ENCODE data around the gene FXYD4. TPM values are rescaled to one million over a fixed set of nuclear protein-coding genes. Genes with fewer than 3 reads are reported as not detected.

The FXYD4 gene
- total RNA-seq, 3 donors from 2014 or later (not counting 1 experiment from before 2014, with no cell fraction given) = not detected

DNA sequence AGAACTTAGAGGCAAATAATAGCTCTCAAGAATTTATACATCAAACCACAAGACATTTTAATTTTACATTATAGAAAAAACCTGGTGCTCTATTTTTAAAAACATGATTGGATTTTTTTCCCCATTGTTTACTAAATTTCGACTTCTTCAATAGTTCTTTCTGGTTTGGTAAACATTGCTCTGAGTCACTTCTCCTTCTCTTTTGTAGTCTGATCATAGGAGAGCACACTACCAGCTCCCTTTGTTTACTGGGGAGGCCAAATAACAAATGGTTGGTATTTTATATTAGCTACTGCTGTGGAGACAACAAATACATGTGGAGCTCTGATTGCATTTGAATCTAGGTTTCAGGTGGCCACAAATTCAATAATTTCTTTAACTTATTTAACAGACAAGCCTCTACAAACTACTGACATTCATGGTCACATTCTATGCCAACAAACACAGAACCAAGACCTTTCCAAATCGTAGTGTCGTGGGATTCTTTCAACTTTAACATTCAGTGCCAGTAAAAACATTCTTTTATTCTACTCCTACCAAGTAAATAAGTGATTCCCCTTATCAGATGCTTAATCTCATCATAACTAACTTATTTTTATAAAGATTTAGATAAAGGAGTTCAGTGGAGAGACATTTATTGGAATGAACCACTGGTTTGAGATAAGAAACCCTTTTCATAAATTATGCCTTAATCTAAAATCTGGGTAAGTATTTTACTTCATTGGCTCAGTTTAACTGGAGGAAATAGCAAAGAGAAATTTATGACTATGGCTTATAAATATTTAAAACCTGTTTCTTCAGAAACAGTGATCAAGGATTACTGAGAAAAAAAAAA is 17.7 kb upstream of the FXYD4 start:
- peaks cover 7 to 11% of the 10 kb centered on the region in 2 donors for H3K4me1 Mint-ChIP-seq
- 72% methylated on average over 3 of the region's 3 CpGs for WGBS (ENCODE audit: insufficient coverage)
- TF ChIP-seq, protein P1, sequence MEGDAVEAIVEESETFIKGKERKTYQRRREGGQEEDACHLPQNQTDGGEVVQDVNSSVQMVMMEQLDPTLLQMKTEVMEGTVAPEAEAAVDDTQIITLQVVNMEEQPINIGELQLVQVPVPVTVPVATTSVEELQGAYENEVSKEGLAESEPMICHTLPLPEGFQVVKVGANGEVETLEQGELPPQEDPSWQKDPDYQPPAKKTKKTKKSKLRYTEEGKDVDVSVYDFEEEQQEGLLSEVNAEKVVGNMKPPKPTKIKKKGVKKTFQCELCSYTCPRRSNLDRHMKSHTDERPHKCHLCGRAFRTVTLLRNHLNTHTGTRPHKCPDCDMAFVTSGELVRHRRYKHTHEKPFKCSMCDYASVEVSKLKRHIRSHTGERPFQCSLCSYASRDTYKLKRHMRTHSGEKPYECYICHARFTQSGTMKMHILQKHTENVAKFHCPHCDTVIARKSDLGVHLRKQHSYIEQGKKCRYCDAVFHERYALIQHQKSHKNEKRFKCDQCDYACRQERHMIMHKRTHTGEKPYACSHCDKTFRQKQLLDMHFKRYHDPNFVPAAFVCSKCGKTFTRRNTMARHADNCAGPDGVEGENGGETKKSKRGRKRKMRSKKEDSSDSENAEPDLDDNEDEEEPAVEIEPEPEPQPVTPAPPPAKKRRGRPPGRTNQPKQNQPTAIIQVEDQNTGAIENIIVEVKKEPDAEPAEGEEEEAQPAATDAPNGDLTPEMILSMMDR (IDR thresholded peaks at IDR 0.05) = no peak
- H3K4me1 ChIP-seq (ENCODE audit: control insufficient read depth, insufficient read depth, low read length) = peaks cover 6% of the 10 kb centered on the region
- H3K9me3 ChIP-seq (ENCODE audit: control insufficient read depth, insufficient read depth, low read length) = no peaks in the 10 kb centered on the region
- intact Hi-C loops (cut with micrococcal nuclease) = no loop called here
- H3K27me3 Mint-ChIP-seq (ENCODE audit: low read depth in 2 of 2) = peaks cover 6 to 16% of the 10 kb centered on the region in 2 donors
- H3K9me3 Mint-ChIP-seq = no peaks in the 10 kb centered on the region
- H3K4me3 Mint-ChIP-seq = no peak overlapping the region
- no peak for DNase-seq
- no peak overlapping the region for H3K27ac ChIP-seq (ENCODE audit: low read length)
- H3K36me3 Mint-ChIP-seq = no peaks in the 10 kb centered on the region
- H3K4me3 ChIP-seq (ENCODE audit: low read length) = no peak overlapping the region
- peaks cover 13% of the 10 kb centered on the region for H3K27me3 ChIP-seq (ENCODE audit: control insufficient read depth, insufficient read depth, low read length)
- no peak overlapping the region for H3K27ac Mint-ChIP-seq
- no peak for ATAC-seq
- H3K36me3 ChIP-seq (ENCODE audit: control insufficient read depth, insufficient read depth, low read length) = no peaks in the 10 kb centered on the region

DNA sequence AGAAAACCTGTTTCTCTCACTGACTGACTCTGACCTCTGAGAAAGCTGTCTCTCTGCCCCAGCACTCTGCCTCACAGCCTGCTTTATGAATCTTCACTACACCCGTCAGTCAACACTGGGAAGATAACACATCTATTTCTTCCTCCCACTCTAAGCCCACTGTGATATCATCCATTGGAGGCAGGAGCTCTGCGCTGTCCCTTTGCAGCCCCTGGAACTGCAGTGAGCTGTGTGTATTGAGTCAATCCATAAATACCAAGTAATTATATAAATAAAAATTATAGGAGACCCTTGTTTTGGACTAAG is 17.2 kb upstream of the FXYD4 start:
- no peak overlapping the region for H3K4me3 Mint-ChIP-seq
- Histone ChIP-seq H3K4me1 (ENCODE audit: control insufficient read depth, insufficient read depth, low read length) (peaks cover 5% of the 10 kb centered on the region), H3K27ac (ENCODE audit: low read length) (no peak overlapping the region), H3K9me3 (ENCODE audit: control insufficient read depth, insufficient read depth, low read length) (no peaks in the 10 kb centered on the region), H3K27me3 (ENCODE audit: control insufficient read depth, insufficient read depth, low read length) (peaks cover 13% of the 10 kb centered on the region), H3K4me3 (ENCODE audit: low read length) (no peak overlapping the region), H3K36me3 (ENCODE audit: control insufficient read depth, insufficient read depth, low read length) (no peaks in the 10 kb centered on the region)
- 83% methylated on average over 1 of the region's 2 CpGs for WGBS (ENCODE audit: insufficient coverage)
- TF ChIP-seq, protein P1 (IDR thresholded peaks at IDR 0.05) = no peak
- no peak overlapping the region for H3K27ac Mint-ChIP-seq
- intact Hi-C loops (cut with micrococcal nuclease) = no loop called here
- no peaks in the 10 kb centered on the region for H3K36me3 Mint-ChIP-seq
- ATAC-seq (no peak), DNase-seq (no peak)
- peaks cover 5 to 10% of the 10 kb centered on the region in 2 donors for H3K4me1 Mint-ChIP-seq
- peaks cover 6 to 12% of the 10 kb centered on the region in 2 donors for H3K27me3 Mint-ChIP-seq (ENCODE audit: low read depth in 2 of 2)
- no peaks in the 10 kb centered on the region for H3K9me3 Mint-ChIP-seq

DNA sequence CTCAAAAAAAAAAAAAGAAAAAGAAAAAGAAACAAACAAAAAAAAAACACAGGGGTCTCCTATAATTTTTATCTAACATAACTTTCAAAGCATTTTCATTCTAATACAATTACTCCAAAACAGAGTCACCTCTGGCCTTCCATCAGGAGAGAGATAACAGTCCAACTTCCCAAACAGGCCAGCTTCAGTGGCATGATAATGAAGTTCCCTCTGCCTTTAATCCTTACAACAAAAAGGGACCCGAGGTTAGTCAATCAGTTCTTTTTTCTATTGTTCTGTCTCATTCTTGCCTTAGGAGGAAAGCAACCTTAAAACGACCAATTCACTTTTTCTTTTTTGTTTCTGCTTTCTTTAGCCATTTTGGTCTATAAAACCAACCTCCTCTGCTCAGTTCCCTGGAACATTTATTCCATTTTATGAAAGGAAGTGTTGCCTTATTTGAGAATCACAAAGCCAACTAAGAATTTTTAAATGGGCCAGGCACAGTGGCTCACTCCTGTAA is 16.5 kb upstream of the FXYD4 start:
- no peaks in the 10 kb centered on the region for H3K36me3 Mint-ChIP-seq
- no peak overlapping the region for H3K4me3 Mint-ChIP-seq
- Histone ChIP-seq H3K9me3 (ENCODE audit: control insufficient read depth, insufficient read depth, low read length) (no peaks in the 10 kb centered on the region), H3K4me3 (ENCODE audit: low read length) (no peak overlapping the region), H3K36me3 (ENCODE audit: control insufficient read depth, insufficient read depth, low read length) (no peaks in the 10 kb centered on the region), H3K4me1 (ENCODE audit: control insufficient read depth, insufficient read depth, low read length) (peaks cover 5% of the 10 kb centered on the region), H3K27me3 (ENCODE audit: control insufficient read depth, insufficient read depth, low read length) (peaks cover 12% of the 10 kb centered on the region), H3K27ac (ENCODE audit: low read length) (no peak overlapping the region)
- H3K9me3 Mint-ChIP-seq = no peaks in the 10 kb centered on the region
- intact Hi-C loops (cut with micrococcal nuclease) = no loop called here
- peaks cover 6 to 10% of the 10 kb centered on the region in 2 donors for H3K27me3 Mint-ChIP-seq (ENCODE audit: low read depth in 2 of 2)
- WGBS (ENCODE audit: insufficient coverage) = 0% methylated on average over 1 of the region's 2 CpGs
- no peak overlapping the region for H3K27ac Mint-ChIP-seq
- no peak for DNase-seq
- peaks cover 5 to 11% of the 10 kb centered on the region in 2 donors for H3K4me1 Mint-ChIP-seq
- TF ChIP-seq, protein P1 (IDR thresholded peaks at IDR 0.05) = no peak
- ATAC-seq = no peak

Measured in natural killer cell (primary cell).